Loucy (cell line): Measurements from ENCODE around the gene RBBP8.

Experiments
- H2AFZ ChIP-seq: fragments of 200-600 bp; sonication (generic); 2 replicates; pipeline ENCODE4 v1.6.0; 2016; ENCODE audit warnings: antibody characterized with exemption, mild to moderate bottlenecking, low read length, moderate library complexity
- H3F3A ChIP-seq: fragments of 200-600 bp; 2 replicates; pipeline ENCODE4 v1.6.0; 2016; ENCODE audit warnings: antibody characterized with exemption, low read depth, mild to moderate bottlenecking
- H3K27me3 ChIP-seq: fragments of 200-600 bp; sonication (generic); 2 replicates; pipeline ENCODE4 v1.6.1; 2014; ENCODE audit warnings: low read length, mild to moderate bottlenecking; ENCODE audit not compliant: insufficient read depth, poor library complexity, severe bottlenecking
- H3K36me3 ChIP-seq: fragments of 200-600 bp; sonication (generic); 2 replicates; pipeline ENCODE4 v1.6.1; 2016; ENCODE audit warnings: low read length; ENCODE audit not compliant: insufficient read depth
- H3K4me1 ChIP-seq: fragments of 200-600 bp; sonication (generic); 2 replicates; pipeline ENCODE4 v1.5.1; 2014; ENCODE audit warnings: low read length, mild to moderate bottlenecking; ENCODE audit not compliant: insufficient read depth, poor library complexity, severe bottlenecking
- H3K4me2 ChIP-seq: fragments of 200-600 bp; sonication (generic); 2 replicates; pipeline ENCODE4 v1.6.0; 2014; ENCODE audit warnings: antibody characterized with exemption, low read length, low read depth, mild to moderate bottlenecking; ENCODE audit not compliant: poor library complexity, severe bottlenecking
- H3K4me3 ChIP-seq: fragments of 200-600 bp; sonication (generic); 2 replicates; pipeline ENCODE4 v1.5.1; 2014; ENCODE audit warnings: low read length, mild to moderate bottlenecking, mixed read lengths; ENCODE audit not compliant: poor library complexity, severe bottlenecking
- H3K79me2 ChIP-seq: fragments of 200-600 bp; sonication (generic); 2 replicates; pipeline ENCODE4 v1.6.1; 2014; ENCODE audit warnings: low read length; ENCODE audit not compliant: insufficient read depth
- H3K9ac ChIP-seq: fragments of 200-600 bp; sonication (generic); 2 replicates; pipeline ENCODE4 v1.6.0; 2014; ENCODE audit warnings: mild to moderate bottlenecking, low read depth, low read length, moderate library complexity; ENCODE audit not compliant: poor library complexity, severe bottlenecking
- H3K9me2 ChIP-seq: fragments of 200-600 bp; sonication (generic); replicated peaks from 2 replicates; pipeline ENCODE4 v1.6.1; 2016; ENCODE audit warnings: low read depth, low read length, mixed read lengths
- H3K9me3 ChIP-seq: fragments of 200-600 bp; sonication (generic); 2 replicates; pipeline ENCODE4 v1.6.1; 2014; ENCODE audit warnings: mild to moderate bottlenecking, antibody characterized with exemption, low read length, low read depth; ENCODE audit not compliant: insufficient read depth
- H4K20me1 ChIP-seq: fragments of 200-600 bp; sonication (generic); 2 replicates; pipeline ENCODE4 v1.6.0; 2014; ENCODE audit warnings: antibody characterized with exemption, low read length, mild to moderate bottlenecking; ENCODE audit not compliant: insufficient read depth, poor library complexity, severe bottlenecking
- CTCF ChIP-seq: fragments of 200-600 bp; sonication (generic); conservative IDR thresholded peaks from 2 replicates; pipeline ENCODE4 v1.5.1; 2014; ENCODE audit warnings: mild to moderate bottlenecking, antibody characterized with exemption, low read length
- EZH2phosphoT487 ChIP-seq: fragments of 200-600 bp; IDR thresholded peaks from 2 replicates; pipeline ENCODE4 v1.6.1; 2018; ENCODE audit warnings: antibody characterized with exemption, mild to moderate bottlenecking, moderate library complexity, borderline replicate concordance

RBBP8 gene

GRCh38 chr18:22943847-22944246 is 10.7 kb downstream of the RBBP8 start:
- Histone ChIP-seq H3K9me3 (no peaks in the 10 kb centered on the region), H3K9me2 (no peaks in the 10 kb centered on the region), H3K36me3 (peaks cover 16% of the 10 kb centered on the region), H3K79me2 (peaks cover 24% of the 10 kb centered on the region), H3K4me2 (no peak overlapping the region), H3K4me1 (peaks cover 10% of the 10 kb centered on the region), H3K27me3 (no peaks in the 10 kb centered on the region), H3K4me3 (no peak overlapping the region), H2AFZ (no peak overlapping the region), H4K20me1 (no peaks in the 10 kb centered on the region), H3K9ac (no peak overlapping the region), H3F3A (no peaks in the 10 kb centered on the region)
- TF ChIP-seq EZH2phosphoT487: no peak
- no peak for TF ChIP-seq CTCF

GRCh38 chr18:22946217-22946616 is 13.1 kb downstream of the RBBP8 start:
- Histone ChIP-seq H3K4me2 (no peak overlapping the region), H3K9ac (no peak overlapping the region), H3K9me3 (no peaks in the 10 kb centered on the region), H4K20me1 (no peaks in the 10 kb centered on the region), H3K79me2 (peaks cover 11% of the 10 kb centered on the region), H2AFZ (no peak overlapping the region), H3K4me3 (no peak overlapping the region), H3K4me1 (no peaks in the 10 kb centered on the region), H3K9me2 (no peaks in the 10 kb centered on the region), H3K27me3 (no peaks in the 10 kb centered on the region), H3K36me3 (peaks cover 32% of the 10 kb centered on the region), H3F3A (no peaks in the 10 kb centered on the region)
- TF ChIP-seq CTCF (no peak), EZH2phosphoT487 (no peak)

- Histone ChIP-seq H3K4me1 (no peaks in the 10 kb centered on the region), H4K20me1 (no peaks in the 10 kb centered on the region), H3K36me3 (peaks cover 38% of the 10 kb centered on the region), H3K27me3 (no peaks in the 10 kb centered on the region), H2AFZ (no peak overlapping the region), H3K9ac (no peak overlapping the region), H3K79me2 (peaks cover 7% of the 10 kb centered on the region), H3K4me2 (no peak overlapping the region), H3F3A (no peaks in the 10 kb centered on the region), H3K9me2 (no peaks in the 10 kb centered on the region), H3K4me3 (no peak overlapping the region), H3K9me3 (no peaks in the 10 kb centered on the region)
- TF ChIP-seq EZH2phosphoT487: no peak
- no peak for TF ChIP-seq CTCF
Measured at GRCh38 chr18:22946846-22947245, 13.7 kb downstream of the RBBP8 start.
